ENCODE measurements around the gene DLGAP1. TPM values are rescaled to one million over a fixed set of nuclear protein-coding genes. Genes with fewer than 3 reads are reported as not detected.

DLGAP1 gene
- total RNA-seq, 4 donors from 2014 or later = 2.0 to 4.7 (median 2.1) TPM; not detected in 1

- Histone ChIP-seq H3K36me3 (no peaks in the 10 kb centered on the region), H3K9me3 (no peaks in the 10 kb centered on the region), H3K27ac (no peak overlapping the region), H3K27me3 (no peaks in the 10 kb centered on the region), H3K4me1 (no peaks in the 10 kb centered on the region), H3K4me3 (no peak overlapping the region)
- 99% methylated on average over 19 of the region's 19 CpGs for WGBS
- no peak for TF ChIP-seq EP300 (IDR thresholded peaks at IDR 0.05)
- TF ChIP-seq POLR2AphosphoS5 (IDR thresholded peaks at IDR 0.05) = no peak
- no peak for TF ChIP-seq POLR2A (IDR thresholded peaks at IDR 0.05)
- TF ChIP-seq CTCF (IDR thresholded peaks at IDR 0.05) = no peak
- no peak for DNase-seq (ENCODE audit: low spot score in 2 of 2)
Measured at GRCh38 chr18:3879836-3880120, 575.3 kb downstream of the DLGAP1 start.

GRCh38 chr18:3879114-3879835 lies 575.8 kb downstream of the DLGAP1 start:
- Histone ChIP-seq H3K36me3 (no peaks in the 10 kb centered on the region), H3K9me3 (no peaks in the 10 kb centered on the region), H3K27me3 (no peaks in the 10 kb centered on the region), H3K4me1 (no peaks in the 10 kb centered on the region), H3K27ac (no peak overlapping the region), H3K4me3 (no peak overlapping the region)
- DNase-seq (ENCODE audit: low spot score in 2 of 2) = peak in 1 of 2 donors; percentile 61
- TF ChIP-seq POLR2A (IDR thresholded peaks at IDR 0.05) (no peak), POLR2AphosphoS5 (IDR thresholded peaks at IDR 0.05) (no peak), EP300 (IDR thresholded peaks at IDR 0.05) (no peak), CTCF (IDR thresholded peaks at IDR 0.05) (no peak)
- 95% methylated on average over 25 of the region's 59 CpGs for WGBS

GRCh38 chr18:3878401-3878800 lies 576.7 kb downstream of the DLGAP1 start:
- 70% methylated on average over 7 of the region's 7 CpGs for WGBS

GRCh38 chr18:3877678-3878077 lies 577.4 kb downstream of the DLGAP1 start:
- 75% methylated on average over 2 of the region's 2 CpGs for WGBS
- H3K27me3 ChIP-seq = no peaks in the 10 kb centered on the region
- DNase-seq (ENCODE audit: low spot score in 2 of 2) = no peak
- no peaks in the 10 kb centered on the region for H3K36me3 ChIP-seq
- H3K9me3 ChIP-seq = no peaks in the 10 kb centered on the region
- no peak overlapping the region for H3K27ac ChIP-seq
- no peaks in the 10 kb centered on the region for H3K4me1 ChIP-seq
- H3K4me3 ChIP-seq = no peak overlapping the region
- no peak for TF ChIP-seq POLR2A (IDR thresholded peaks at IDR 0.05)
- TF ChIP-seq POLR2AphosphoS5 (IDR thresholded peaks at IDR 0.05) = no peak
- no peak for TF ChIP-seq EP300 (IDR thresholded peaks at IDR 0.05)
- no peak for TF ChIP-seq CTCF (IDR thresholded peaks at IDR 0.05)

More at GRCh38 chr18:3878401-3878800, 576.7 kb downstream of the DLGAP1 start:
- no peak for TF ChIP-seq EP300 (IDR thresholded peaks at IDR 0.05)
- no peak for TF ChIP-seq POLR2A (IDR thresholded peaks at IDR 0.05)
- no peak for TF ChIP-seq CTCF (IDR thresholded peaks at IDR 0.05)
- TF ChIP-seq POLR2AphosphoS5 (IDR thresholded peaks at IDR 0.05) = no peak
- Histone ChIP-seq H3K4me1 (no peaks in the 10 kb centered on the region), H3K27ac (no peak overlapping the region), H3K4me3 (no peak overlapping the region), H3K27me3 (no peaks in the 10 kb centered on the region), H3K36me3 (no peaks in the 10 kb centered on the region), H3K9me3 (no peaks in the 10 kb centered on the region)
- DNase-seq (ENCODE audit: low spot score in 2 of 2) = no peak

- Histone ChIP-seq H3K27ac (no peak overlapping the region), H3K9me3 (no peaks in the 10 kb centered on the region), H3K4me1 (no peaks in the 10 kb centered on the region), H3K4me3 (no peak overlapping the region), H3K36me3 (no peaks in the 10 kb centered on the region), H3K27me3 (no peaks in the 10 kb centered on the region)
- no peak for TF ChIP-seq POLR2AphosphoS5 (IDR thresholded peaks at IDR 0.05)
- TF ChIP-seq EP300 (IDR thresholded peaks at IDR 0.05) = no peak
- TF ChIP-seq CTCF (IDR thresholded peaks at IDR 0.05) = no peak
- no peak for TF ChIP-seq POLR2A (IDR thresholded peaks at IDR 0.05)
- WGBS = 57% methylated on average over 2 of the region's 2 CpGs
- DNase-seq (ENCODE audit: low spot score in 2 of 2) = no peak
Measured at GRCh38 chr18:3875961-3876360, 579.1 kb downstream of the DLGAP1 start.
